ENCODE measurements around the gene MIS12.

MIS12 gene

GRCh38 chr17:5540321-5540720 is 54.0 kb downstream of the MIS12 start:
- TF ChIP-seq CTCF (IDR thresholded peaks at IDR 0.05; ENCODE audit: low read depth, low read length), result no peak
- no peak for DNase-seq (ENCODE audit: low read depth in 2 of 2)
- H3K4me3 ChIP-seq (replicated peaks in 1 of 2; ENCODE audit: low read depth in 2 of 2, low read length in 2 of 2), result no peak overlapping the region
